Lung (tissue), 12 donors: ENCODE results near the gene PDXK. TPM values are rescaled to one million over a fixed set of nuclear protein-coding genes. Genes with fewer than 3 reads are reported as not detected.

ENCODE experiments used
- ATAC-seq: fragments of 200-7000 bp; cut with Tn5 transposase; one replicate; pipeline ENCODE4 v1.9.1; 2020; ENCODE audit warnings: moderate number of reproducible peaks; ENCODE audit not compliant: insufficient read depth, low FRiP score
- DNase-seq, 3 donors: peaks; one replicate each; pipeline ENCODE4 v3.0.0-alpha.2; 2013 to 2017
- H3K27ac ChIP-seq, 2 donors: one replicate each; pipeline ENCODE4 v1.5.1; 2013; ENCODE audit warnings: mild to moderate bottlenecking in 2 of 2, moderate library complexity in 2 of 2, control low read depth in 1 of 2, inconsistent platforms in 1 of 2, low read depth in 1 of 2, low read length in 1 of 2
- H3K27me3 ChIP-seq, 3 donors: one replicate each; pipeline ENCODE4 v1.5.1; 2013; ENCODE audit warnings: low read length in 2 of 3; ENCODE audit not compliant: control insufficient read depth in 3 of 3, insufficient read depth in 3 of 3
- H3K36me3 ChIP-seq, 4 donors: one replicate each; pipeline ENCODE4 v1.5.1; 2013; ENCODE audit warnings: low read length in 4 of 4, mild to moderate bottlenecking in 1 of 4, moderate library complexity in 1 of 4; ENCODE audit not compliant: control insufficient read depth in 4 of 4, insufficient read depth in 4 of 4
- H3K4me1 ChIP-seq, 5 donors: one replicate each; pipeline ENCODE4 v1.5.1; 2013; ENCODE audit warnings: low read length in 5 of 5, mild to moderate bottlenecking in 2 of 5, moderate library complexity in 1 of 5; ENCODE audit not compliant: control insufficient read depth in 5 of 5, insufficient read depth in 5 of 5
- H3K4me3 ChIP-seq: one replicate; pipeline ENCODE4 v1.5.1; 2013; ENCODE audit warnings: mild to moderate bottlenecking, control low read depth, moderate library complexity
- H3K9ac ChIP-seq, 2 donors: one replicate each; pipeline ENCODE4 v1.5.1; 2013; ENCODE audit warnings: low read length in 2 of 2, control low read depth in 1 of 2; ENCODE audit not compliant: insufficient read depth in 1 of 2
- H3K9me3 ChIP-seq, 4 donors: one replicate each; pipeline ENCODE4 v1.5.1; 2013; ENCODE audit warnings: low read length in 3 of 4, mild to moderate bottlenecking in 1 of 4, moderate library complexity in 1 of 4; ENCODE audit not compliant: control insufficient read depth in 4 of 4, insufficient read depth in 3 of 4
- CTCF ChIP-seq: IDR thresholded peaks from 2 replicates; pipeline ENCODE4 v1.5.1; 2012; ENCODE audit warnings: mild to moderate bottlenecking; ENCODE audit errors: control extremely low read depth, extremely low read depth
- WGBS, 2 donors: extraction: QIAGEN DNeasy Blood & Tissue Kit; methylation state at CpG; one replicate each; pipeline ENCODE4 v1.1.7; 2013; 5-methylcytosine and 5-hydroxymethylcytosine counted together
- polyA plus RNA-seq, 2 donors: library from polyadenylated mRNA; stranded (reverse); fragments of 200-250 nt; gene quantifications; one replicate each; pipeline ENCODE4 v1.2.1, GENCODE V29; 2013
- total RNA-seq, 2 donors: library from RNA; depleted of rRNA in 1 of 2; stranded (reverse); fragments of >200 nt in 1 of 2; gene quantifications; one replicate each; pipeline ENCODE4 v1.2.1, GENCODE V29; 2014 to 2021
- donor health status: control.
- donor health status: control.
- donor health status: Bipolar disorder and iron deficiency.
- donor health status: healthy.
- donor health status: DM: yes; HTN: yes; CAD: no.

The PDXK gene
- total and polyA plus RNA-seq, 4 donors, result 62.7 to 276 (median 157) TPM

GRCh38 chr21:43760391-43760958 is 41.5 kb downstream of the PDXK start:
- Histone ChIP-seq H3K9me3 (no peaks in the 10 kb centered on the region), H3K9ac (no peak overlapping the region), H3K27me3 (no peaks in the 10 kb centered on the region), H3K4me1 (peaks cover 0 to 4% (median 0%) of the 10 kb centered on the region in 5 donors), H3K4me3 (no peak overlapping the region), H3K27ac (no peak overlapping the region), H3K36me3 (peaks cover 0 to 53% (median 6%) of the 10 kb centered on the region in 4 donors)
- DNase-seq, result no peak
- no peak for TF ChIP-seq CTCF
- WGBS, 2 donors, result 85 to 91% methylated on average over 22 of the region's 22 CpGs
- ATAC-seq, result no peak

GRCh38 chr21:43761886-43762285 is 43.0 kb downstream of the PDXK start:
- peaks cover 0 to 4% (median 0%) of the 10 kb centered on the region in 5 donors for H3K4me1 ChIP-seq
- no peak overlapping the region for H3K9ac ChIP-seq
- H3K9me3 ChIP-seq, result no peaks in the 10 kb centered on the region
- no peak overlapping the region for H3K27ac ChIP-seq
- ATAC-seq (no peak), DNase-seq (no peak)
- no peak overlapping the region for H3K4me3 ChIP-seq
- H3K36me3 ChIP-seq, result peaks cover 0 to 38% (median 2%) of the 10 kb centered on the region in 4 donors
- no peak for TF ChIP-seq CTCF
- 95% methylated on average over 18 of the region's 18 CpGs for WGBS, 2 donors
- no peaks in the 10 kb centered on the region for H3K27me3 ChIP-seq

GRCh38 chr21:43762303-43763128 is 43.6 kb downstream of the PDXK start:
- no peak overlapping the region for H3K9ac ChIP-seq
- peaks cover 0 to 6% (median 0%) of the 10 kb centered on the region in 5 donors for H3K4me1 ChIP-seq
- H3K36me3 ChIP-seq, result peaks cover 0 to 34% (median 2%) of the 10 kb centered on the region in 4 donors
- ATAC-seq (no peak), DNase-seq (no peak)
- no peak overlapping the region for H3K4me3 ChIP-seq
- H3K9me3 ChIP-seq, result no peaks in the 10 kb centered on the region
- 96 to 98% methylated on average over 15 of the region's 15 CpGs for WGBS, 2 donors
- H3K27ac ChIP-seq, result no peak overlapping the region
- H3K27me3 ChIP-seq, result no peaks in the 10 kb centered on the region
- TF ChIP-seq CTCF, result no peak
